ENCODE measurements around the gene NRSN2. TPM values are rescaled to one million over a fixed set of nuclear protein-coding genes. Genes with fewer than 3 reads are reported as not detected.

Gene NRSN2
- total and polyA plus RNA-seq, 2 donors (not counting 3 experiments of a cell fraction or from before 2014, with no cell fraction given) = 36.9 to 64.1 TPM

GRCh38 chr20:347640-348484 is 951 bp downstream of the NRSN2 start:
- DNase-seq (ENCODE audit: low read depth, low spot score) (peak; percentile 89), FAIRE-seq (peak; percentile 93)
- Histone ChIP-seq H3K9me3 (replicated peaks; ENCODE audit: control insufficient read depth, insufficient read depth, low read length) (no peaks in the 10 kb centered on the region), H3K27me3 (ENCODE audit: control insufficient read depth in 2 of 2, insufficient read depth in 2 of 2, low read length in 2 of 2) (no peaks in the 10 kb centered on the region), H3K4me3 (replicated peaks in 1 of 3; ENCODE audit: insufficient read depth in 1 of 3, low read depth in 1 of 3, low read length in 3 of 3) (peak overlapping the region; percentile 53 to 77 (median 54)), H4K20me1 (replicated peaks; ENCODE audit: control insufficient read depth, extremely low read depth, insufficient read depth, low read length) (no peaks in the 10 kb centered on the region), H3K4me2 (ENCODE audit: insufficient read depth, low read length) (peak overlapping the region; percentile 58), H3K4me1 (ENCODE audit: control insufficient read depth, extremely low read depth, insufficient read depth, low read length) (peaks cover 9% of the 10 kb centered on the region), H2AFZ (ENCODE audit: low read depth, low read length) (peak overlapping the region; percentile 96), H3K27ac (ENCODE audit: insufficient read depth, low read depth, low read length) (peak overlapping the region; percentile 51), H3K79me2 (ENCODE audit: control insufficient read depth, insufficient read depth, low read length) (no peaks in the 10 kb centered on the region), H3K9me1 (replicated peaks; ENCODE audit: control insufficient read depth, extremely low read depth, insufficient read depth, low read length) (no peaks in the 10 kb centered on the region), H3K36me3 (ENCODE audit: control insufficient read depth in 2 of 2, extremely low read depth in 1 of 2, insufficient read depth in 2 of 2, low read length in 2 of 2) (peaks cover 0 to 2% of the 10 kb centered on the region in 2 experiments), H3K9ac (replicated peaks; ENCODE audit: extremely low read depth, insufficient read depth, low read length) (peak overlapping the region; percentile 49)
- no TSS peak for BruUV-seq (replicated peaks)
- ChIA-PET CTCF (interaction anchor here (0.8 to 4.7 kb wide), 7 partner anchors 14 to 91 kb away, joined by 3 to 42 read pairs (median 4); no protein-coding TSS in a partner anchor), POLR2A (interaction anchor here (0.9 to 1.6 kb wide), 4 partner anchors 10 to 60 kb away, joined by 3 to 6 read pairs (median 4); no protein-coding TSS in a partner anchor)
- intact Hi-C loops (cut with micrococcal nuclease) (loop anchor here (1.0 to 5.0 kb wide), 4 partner anchors 21 to 194 kb away; partner anchors contain the start of genes CSNK2A1 and TBC1D20), dilution Hi-C loops (cut with MboI; ENCODE audit: extremely low pct_ligation_motif_present, low sequenced_read_pairs) (no loop called here)
- TF ChIP-seq MAX (IDR thresholded peaks at IDR 0.05; ENCODE audit: insufficient read depth, insufficient read length) = no peak
- TF ChIP-seq POLR2AphosphoS5 (IDR thresholded peaks at IDR 0.05; ENCODE audit: insufficient read depth, low read depth, low read length) = peak; percentile 43
- TF ChIP-seq MYC (IDR thresholded peaks at IDR 0.05; ENCODE audit: low read depth, low read length) = no peak
- TF ChIP-seq POLR2A (IDR thresholded peaks at IDR 0.05; ENCODE audit: low read depth, low read length) = peak; percentile 75
